ENCODE results near the gene METTL22. TPM values are rescaled to one million over a fixed set of nuclear protein-coding genes. Genes with fewer than 3 reads are reported as not detected.

METTL22 gene
- total RNA-seq, 1 experiment from 2014 or later = 39.8 TPM

DNA sequence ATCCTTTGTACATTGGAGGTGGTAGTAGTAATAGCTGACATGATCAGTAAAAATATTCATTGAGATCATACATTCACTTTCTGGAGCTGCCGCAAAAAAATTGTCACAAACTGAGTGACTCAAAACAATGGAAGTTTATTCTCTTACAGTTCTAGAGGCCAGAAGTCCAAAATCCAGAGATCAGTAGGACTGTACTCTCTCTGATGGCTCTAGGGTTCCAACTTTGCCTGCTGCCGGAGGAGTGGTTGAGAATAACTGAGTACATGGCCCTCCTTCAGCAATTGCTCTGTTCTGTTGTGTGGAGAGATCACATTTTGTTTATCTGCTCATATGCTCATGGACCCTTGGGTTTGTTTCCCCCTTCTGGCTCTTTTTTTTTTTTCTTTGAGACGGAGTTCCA lies 76.5 kb downstream of the METTL22 start:
- POLR2A ChIA-PET = no interaction called here
- H3K4me1 ChIP-seq = no peaks in the 10 kb centered on the region
- CTCF ChIA-PET = no interaction called here
- H3K27me3 ChIP-seq (replicated peaks; ENCODE audit: control insufficient read depth, insufficient read depth, low read length) = no peaks in the 10 kb centered on the region
- TF ChIP-seq, protein P1, sequence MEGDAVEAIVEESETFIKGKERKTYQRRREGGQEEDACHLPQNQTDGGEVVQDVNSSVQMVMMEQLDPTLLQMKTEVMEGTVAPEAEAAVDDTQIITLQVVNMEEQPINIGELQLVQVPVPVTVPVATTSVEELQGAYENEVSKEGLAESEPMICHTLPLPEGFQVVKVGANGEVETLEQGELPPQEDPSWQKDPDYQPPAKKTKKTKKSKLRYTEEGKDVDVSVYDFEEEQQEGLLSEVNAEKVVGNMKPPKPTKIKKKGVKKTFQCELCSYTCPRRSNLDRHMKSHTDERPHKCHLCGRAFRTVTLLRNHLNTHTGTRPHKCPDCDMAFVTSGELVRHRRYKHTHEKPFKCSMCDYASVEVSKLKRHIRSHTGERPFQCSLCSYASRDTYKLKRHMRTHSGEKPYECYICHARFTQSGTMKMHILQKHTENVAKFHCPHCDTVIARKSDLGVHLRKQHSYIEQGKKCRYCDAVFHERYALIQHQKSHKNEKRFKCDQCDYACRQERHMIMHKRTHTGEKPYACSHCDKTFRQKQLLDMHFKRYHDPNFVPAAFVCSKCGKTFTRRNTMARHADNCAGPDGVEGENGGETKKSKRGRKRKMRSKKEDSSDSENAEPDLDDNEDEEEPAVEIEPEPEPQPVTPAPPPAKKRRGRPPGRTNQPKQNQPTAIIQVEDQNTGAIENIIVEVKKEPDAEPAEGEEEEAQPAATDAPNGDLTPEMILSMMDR (IDR thresholded peaks at IDR 0.05; ENCODE audit: insufficient read depth in 1 of 2, low read depth in 1 of 2, low read length in 1 of 2, severe bottlenecking in 1 of 2, unreplicated experiment in 1 of 2) = no peak
- Mint-ChIP-seq H3K27me3 (ENCODE audit: insufficient read depth, unreplicated experiment) (no peaks in the 10 kb centered on the region), H3K4me3 (ENCODE audit: unreplicated experiment) (no peak overlapping the region), H3K36me3 (ENCODE audit: insufficient read depth, unreplicated experiment) (peaks cover 5% of the 10 kb centered on the region), H3K27ac (ENCODE audit: unreplicated experiment) (no peak overlapping the region), H3K4me1 (ENCODE audit: low read depth, unreplicated experiment) (peaks cover 8% of the 10 kb centered on the region), H3K9me3 (ENCODE audit: unreplicated experiment) (no peaks in the 10 kb centered on the region)
- BruUV-seq (replicated peaks) = no TSS peak
- no peak for DNase-seq
- intact Hi-C loops (cut with micrococcal nuclease; ENCODE audit: unreplicated experiment) = no loop called here
- no peak overlapping the region for H3K4me3 ChIP-seq (ENCODE audit: low read depth, low read length)
- no peaks in the 10 kb centered on the region for H3K36me3 ChIP-seq (ENCODE audit: control insufficient read depth, insufficient read depth, low read length)
- H3K9me3 ChIP-seq = no peaks in the 10 kb centered on the region

Other genes starting within 250 kb of the METTL22 start
- gene TMEM114, start 31.2 kb upstream of the METTL22 start, total RNA-seq (2022) = not detected in 2 replicates
- 28.8 and 34.9 TPM in 2 replicates for gene ABAT, start 52.9 kb downstream of the METTL22 start, total RNA-seq (2022)
- gene TMEM186, start 175.9 kb downstream of the METTL22 start, total RNA-seq (2022) = 11.4 and 11.9 TPM in 2 replicates
- 66.3 and 69.0 TPM in 2 replicates for gene PMM2, start 176.1 kb downstream of the METTL22 start, total RNA-seq (2022)
- 103 and 105 TPM in 2 replicates for gene CARHSP1, start 247.3 kb downstream of the METTL22 start, total RNA-seq (2022)

Measured in Caco-2 (cell line).